ENCODE measurements around the gene PCSK7. TPM values are rescaled to one million over a fixed set of nuclear protein-coding genes. Genes with fewer than 3 reads are reported as not detected.

Gene PCSK7
- total RNA-seq, 2 donors from 2014 or later, result 41.4 to 90.2 TPM

DNA sequence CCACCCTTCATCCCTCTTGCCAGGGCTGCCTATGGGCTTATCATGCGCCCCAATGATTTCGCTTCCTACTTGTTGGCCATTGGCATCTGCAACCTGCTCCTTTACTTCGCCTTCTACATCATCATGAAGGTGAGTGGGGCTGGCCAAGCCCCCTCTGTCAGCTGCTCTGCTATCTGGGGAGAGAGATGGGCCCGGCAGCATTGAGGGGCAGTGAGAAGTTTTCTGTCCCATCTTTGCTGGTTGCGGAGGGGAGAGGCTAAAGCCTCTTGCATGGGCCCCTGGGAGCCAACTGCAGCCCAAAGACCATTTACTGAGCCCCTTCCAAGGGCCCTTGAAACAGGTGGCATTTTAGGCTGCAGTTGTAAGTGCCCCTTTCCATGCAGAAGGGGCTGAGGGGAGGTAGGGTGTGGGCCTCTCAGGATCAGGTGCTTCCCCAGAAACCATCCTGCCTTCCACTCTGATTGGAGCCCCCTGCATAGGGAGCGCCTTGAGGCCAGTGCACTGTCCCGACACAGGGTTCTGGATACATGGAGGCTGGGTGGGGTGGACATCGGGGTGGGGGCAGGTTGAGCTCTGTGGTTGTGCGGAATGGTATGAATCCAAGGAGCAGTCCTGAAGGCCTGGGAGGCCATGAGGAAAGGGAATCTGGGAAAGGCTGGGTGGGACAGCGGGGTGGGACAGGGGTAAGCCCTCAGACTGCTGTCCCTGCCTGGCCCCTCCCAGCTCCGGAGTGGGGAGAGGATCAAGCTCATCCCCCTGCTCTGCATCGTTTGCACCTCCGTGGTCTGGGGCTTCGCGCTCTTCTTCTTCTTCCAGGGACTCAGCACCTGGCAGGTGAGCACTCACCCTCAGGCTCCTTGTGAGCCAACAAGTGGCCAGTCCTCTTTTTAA, 38.5 kb downstream of the PCSK7 start:
- Histone ChIP-seq H3K27me3 (replicated peaks; ENCODE audit: insufficient read depth) (no peaks in the 10 kb centered on the region), H3K4me3 (no peak overlapping the region), H3K36me3 (peaks cover 44% of the 10 kb centered on the region), H3K27ac (no peak overlapping the region), H3K4me1 (ENCODE audit: control insufficient read depth in 1 of 2, low read depth in 2 of 2) (peaks cover 0 to 13% of the 10 kb centered on the region in 2 donors), H3K9me3 (no peaks in the 10 kb centered on the region)
- TF ChIP-seq, protein P1, sequence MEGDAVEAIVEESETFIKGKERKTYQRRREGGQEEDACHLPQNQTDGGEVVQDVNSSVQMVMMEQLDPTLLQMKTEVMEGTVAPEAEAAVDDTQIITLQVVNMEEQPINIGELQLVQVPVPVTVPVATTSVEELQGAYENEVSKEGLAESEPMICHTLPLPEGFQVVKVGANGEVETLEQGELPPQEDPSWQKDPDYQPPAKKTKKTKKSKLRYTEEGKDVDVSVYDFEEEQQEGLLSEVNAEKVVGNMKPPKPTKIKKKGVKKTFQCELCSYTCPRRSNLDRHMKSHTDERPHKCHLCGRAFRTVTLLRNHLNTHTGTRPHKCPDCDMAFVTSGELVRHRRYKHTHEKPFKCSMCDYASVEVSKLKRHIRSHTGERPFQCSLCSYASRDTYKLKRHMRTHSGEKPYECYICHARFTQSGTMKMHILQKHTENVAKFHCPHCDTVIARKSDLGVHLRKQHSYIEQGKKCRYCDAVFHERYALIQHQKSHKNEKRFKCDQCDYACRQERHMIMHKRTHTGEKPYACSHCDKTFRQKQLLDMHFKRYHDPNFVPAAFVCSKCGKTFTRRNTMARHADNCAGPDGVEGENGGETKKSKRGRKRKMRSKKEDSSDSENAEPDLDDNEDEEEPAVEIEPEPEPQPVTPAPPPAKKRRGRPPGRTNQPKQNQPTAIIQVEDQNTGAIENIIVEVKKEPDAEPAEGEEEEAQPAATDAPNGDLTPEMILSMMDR (IDR thresholded peaks at IDR 0.05), result no peak
- DNase-seq (ENCODE audit: low spot score) (no peak), ATAC-seq (ENCODE audit: insufficient number of reproducible peaks, low FRiP score, low read depth) (no peak)

DNA sequence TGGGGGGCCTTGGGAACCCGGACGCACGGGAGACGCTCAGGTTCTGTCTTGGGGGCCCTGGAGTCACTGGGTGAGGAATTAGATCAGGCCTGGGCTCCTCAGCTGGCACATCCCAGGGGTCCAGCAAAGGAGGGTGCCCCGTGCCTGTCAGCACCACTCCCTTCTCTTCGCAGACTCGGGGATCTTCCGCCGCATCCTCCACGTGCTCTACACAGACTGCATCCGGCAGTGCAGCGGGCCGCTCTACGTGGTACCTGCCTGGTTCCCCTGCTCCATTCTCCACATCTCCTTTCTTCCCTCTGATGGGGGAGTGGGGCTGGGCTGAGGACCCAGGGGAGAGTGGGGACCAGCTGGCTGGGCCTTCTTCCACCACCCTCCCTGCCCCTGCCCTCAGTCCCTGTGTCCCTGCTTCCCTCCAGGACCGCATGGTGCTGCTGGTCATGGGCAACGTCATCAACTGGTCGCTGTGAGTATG, 39.4 kb downstream of the PCSK7 start:
- ATAC-seq (ENCODE audit: insufficient number of reproducible peaks, low FRiP score, low read depth), result no peak
- Histone ChIP-seq H3K9me3 (no peaks in the 10 kb centered on the region), H3K36me3 (peaks cover 54% of the 10 kb centered on the region), H3K27ac (no peak overlapping the region), H3K4me3 (no peak overlapping the region), H3K4me1 (ENCODE audit: control insufficient read depth in 1 of 2, low read depth in 2 of 2) (peaks cover 0 to 3% of the 10 kb centered on the region in 2 donors), H3K27me3 (replicated peaks; ENCODE audit: insufficient read depth) (no peaks in the 10 kb centered on the region)
- DNase-seq (ENCODE audit: low spot score), result no peak
- TF ChIP-seq, protein P1 (IDR thresholded peaks at IDR 0.05), result no peak

- peaks cover 56% of the 10 kb centered on the region for H3K36me3 ChIP-seq
- no peak overlapping the region for H3K27ac ChIP-seq
- H3K27me3 ChIP-seq (replicated peaks; ENCODE audit: insufficient read depth), result no peaks in the 10 kb centered on the region
- DNase-seq (ENCODE audit: low spot score) (no peak), ATAC-seq (ENCODE audit: insufficient number of reproducible peaks, low FRiP score, low read depth) (no peak)
- H3K9me3 ChIP-seq, result no peaks in the 10 kb centered on the region
- TF ChIP-seq, protein P1 (IDR thresholded peaks at IDR 0.05), result no peak
- no peak overlapping the region for H3K4me3 ChIP-seq
- no peaks in the 10 kb centered on the region for H3K4me1 ChIP-seq (ENCODE audit: control insufficient read depth in 1 of 2, low read depth in 2 of 2)
Measured at GRCh38 chr11:117191680-117192400, 40.0 kb downstream of the PCSK7 start.

DNA sequence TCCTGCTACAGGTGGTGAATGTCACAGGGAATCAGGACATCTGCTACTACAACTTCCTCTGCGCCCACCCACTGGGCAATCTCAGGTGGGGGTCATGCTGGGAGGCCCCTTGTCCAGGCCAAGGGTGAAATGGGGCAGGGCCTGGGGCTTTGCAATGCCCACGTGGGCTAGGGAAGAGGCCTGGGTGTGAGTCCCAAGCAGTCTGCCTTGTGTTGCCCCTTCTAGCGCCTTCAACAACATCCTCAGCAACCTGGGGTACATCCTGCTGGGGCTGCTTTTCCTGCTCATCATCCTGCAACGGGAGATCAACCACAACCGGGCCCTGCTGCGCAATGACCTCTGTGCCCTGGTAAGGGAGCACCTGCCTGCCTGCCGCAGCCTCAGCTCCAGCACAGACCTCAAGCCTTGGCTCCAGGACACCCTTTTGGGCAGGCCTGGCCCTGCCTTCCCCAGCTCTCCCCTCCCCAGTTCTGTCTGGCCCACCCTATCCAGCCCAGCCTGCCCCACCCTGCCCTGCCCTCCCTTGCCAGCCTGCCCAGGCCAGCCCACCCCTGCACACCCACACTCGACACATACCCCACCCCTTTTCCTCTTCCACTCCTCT, 41.8 kb downstream of the PCSK7 start:
- H3K36me3 ChIP-seq, result peaks cover 56% of the 10 kb centered on the region
- no peaks in the 10 kb centered on the region for H3K4me1 ChIP-seq (ENCODE audit: control insufficient read depth in 1 of 2, low read depth in 2 of 2)
- ATAC-seq (ENCODE audit: insufficient number of reproducible peaks, low FRiP score, low read depth), result no peak
- no peak for DNase-seq (ENCODE audit: low spot score)
- no peak overlapping the region for H3K27ac ChIP-seq
- no peaks in the 10 kb centered on the region for H3K27me3 ChIP-seq (replicated peaks; ENCODE audit: insufficient read depth)
- H3K9me3 ChIP-seq, result no peaks in the 10 kb centered on the region
- TF ChIP-seq, protein P1 (IDR thresholded peaks at IDR 0.05), result no peak
- no peak overlapping the region for H3K4me3 ChIP-seq

All from thoracic aorta (tissue), 2 donors.